ENCODE results near the gene C16orf87.

C16orf87 gene

GRCh38 chr16:46759309-46759708 is 71.7 kb downstream of the C16orf87 start:
- Mint-ChIP-seq H3K36me3 (ENCODE audit: insufficient read depth) (no peaks in the 10 kb centered on the region), H3K27me3 (peaks cover 19% of the 10 kb centered on the region), H3K27ac (ENCODE audit: low read depth) (no peak overlapping the region), H3K4me1 (no peaks in the 10 kb centered on the region), H3K4me3 (no peak overlapping the region), H3K9me3 (no peaks in the 10 kb centered on the region)
- ATAC-seq (replicated peaks; ENCODE audit: extremely low read depth, poor library complexity, severe bottlenecking) (no peak), DNase-seq (ENCODE audit: low spot score in 2 of 2) (no peak)

GRCh38 chr16:46757339-46758050 is 73.5 kb downstream of the C16orf87 start:
- peaks cover 19% of the 10 kb centered on the region for H3K27me3 Mint-ChIP-seq
- DNase-seq (ENCODE audit: low spot score in 2 of 2), result no peak
- no peak overlapping the region for H3K27ac Mint-ChIP-seq (ENCODE audit: low read depth)
- no peaks in the 10 kb centered on the region for H3K9me3 Mint-ChIP-seq
- no peaks in the 10 kb centered on the region for H3K36me3 Mint-ChIP-seq (ENCODE audit: insufficient read depth)
- no peak overlapping the region for H3K4me3 Mint-ChIP-seq
- ATAC-seq (replicated peaks; ENCODE audit: extremely low read depth, poor library complexity, severe bottlenecking), result no peak
- no peaks in the 10 kb centered on the region for H3K4me1 Mint-ChIP-seq

GRCh38 chr16:46756772-46757171 is 74.2 kb downstream of the C16orf87 start:
- no peaks in the 10 kb centered on the region for H3K4me1 Mint-ChIP-seq

GRCh38 chr16:46753015-46753414 is 78.0 kb downstream of the C16orf87 start:
- no peak for DNase-seq (ENCODE audit: low spot score in 2 of 2)
- Mint-ChIP-seq H3K27ac (ENCODE audit: low read depth) (no peak overlapping the region), H3K9me3 (no peaks in the 10 kb centered on the region), H3K36me3 (ENCODE audit: insufficient read depth) (peaks cover 2% of the 10 kb centered on the region), H3K4me1 (no peaks in the 10 kb centered on the region), H3K4me3 (no peak overlapping the region), H3K27me3 (peaks cover 2% of the 10 kb centered on the region)
- no peak for ATAC-seq (replicated peaks; ENCODE audit: extremely low read depth, poor library complexity, severe bottlenecking)

More at GRCh38 chr16:46756772-46757171, 74.2 kb downstream of the C16orf87 start:
- ATAC-seq (replicated peaks; ENCODE audit: extremely low read depth, poor library complexity, severe bottlenecking) (no peak), DNase-seq (ENCODE audit: low spot score in 2 of 2) (no peak)
- H3K4me3 Mint-ChIP-seq, result no peak overlapping the region
- no peaks in the 10 kb centered on the region for H3K9me3 Mint-ChIP-seq
- no peak overlapping the region for H3K27ac Mint-ChIP-seq (ENCODE audit: low read depth)
- H3K36me3 Mint-ChIP-seq (ENCODE audit: insufficient read depth), result no peaks in the 10 kb centered on the region
- H3K27me3 Mint-ChIP-seq, result peaks cover 19% of the 10 kb centered on the region

GRCh38 chr16:46751381-46751780 is 79.6 kb downstream of the C16orf87 start:
- ATAC-seq (replicated peaks; ENCODE audit: extremely low read depth, poor library complexity, severe bottlenecking) (no peak), DNase-seq (ENCODE audit: low spot score in 2 of 2) (no peak)
- Mint-ChIP-seq H3K36me3 (ENCODE audit: insufficient read depth) (peaks cover 2% of the 10 kb centered on the region), H3K27ac (ENCODE audit: low read depth) (no peak overlapping the region), H3K4me3 (no peak overlapping the region), H3K4me1 (no peaks in the 10 kb centered on the region), H3K9me3 (no peaks in the 10 kb centered on the region), H3K27me3 (no peaks in the 10 kb centered on the region)

- Mint-ChIP-seq H3K9me3 (no peaks in the 10 kb centered on the region), H3K27ac (ENCODE audit: low read depth) (no peak overlapping the region), H3K4me3 (no peak overlapping the region), H3K4me1 (no peaks in the 10 kb centered on the region), H3K27me3 (no peaks in the 10 kb centered on the region), H3K36me3 (ENCODE audit: insufficient read depth) (peaks cover 2% of the 10 kb centered on the region)
- DNase-seq (ENCODE audit: low spot score in 2 of 2) (no peak), ATAC-seq (replicated peaks; ENCODE audit: extremely low read depth, poor library complexity, severe bottlenecking) (no peak)
Measured at GRCh38 chr16:46748775-46749705, 81.9 kb downstream of the C16orf87 start.

GRCh38 chr16:46747777-46748651 is 83.0 kb downstream of the C16orf87 start, which contains the start of gene MYLK3:
MYLK3 (minus strand) TSS chr16:46748344; CDS start chr16:46748193, 151 bp downstream.
- H3K27me3 Mint-ChIP-seq, result no peaks in the 10 kb centered on the region
- H3K36me3 Mint-ChIP-seq (ENCODE audit: insufficient read depth), result peaks cover 2% of the 10 kb centered on the region
- no peaks in the 10 kb centered on the region for H3K9me3 Mint-ChIP-seq
- no peak within 1 kb of the TSS for H3K4me3 Mint-ChIP-seq
- no peak within 1 kb of the TSS for H3K27ac Mint-ChIP-seq (ENCODE audit: low read depth)
- no peaks in the 10 kb centered on the region for H3K4me1 Mint-ChIP-seq
- DNase-seq (ENCODE audit: low spot score in 2 of 2) (no peak), ATAC-seq (replicated peaks; ENCODE audit: extremely low read depth, poor library complexity, severe bottlenecking) (no peak)

GRCh38 chr16:46746821-46747776 is 83.9 kb downstream of the C16orf87 start:
- Mint-ChIP-seq H3K27ac (ENCODE audit: low read depth) (no peak overlapping the region), H3K4me1 (no peaks in the 10 kb centered on the region), H3K4me3 (no peak overlapping the region), H3K36me3 (ENCODE audit: insufficient read depth) (peaks cover 2% of the 10 kb centered on the region), H3K27me3 (no peaks in the 10 kb centered on the region), H3K9me3 (no peaks in the 10 kb centered on the region)
- no peak for DNase-seq (ENCODE audit: low spot score in 2 of 2)
- no peak for ATAC-seq (replicated peaks; ENCODE audit: extremely low read depth, poor library complexity, severe bottlenecking)
